H1 (cell line): ENCODE measurements around the gene POLG. TPM values are rescaled to one million over a fixed set of nuclear protein-coding genes. Genes with fewer than 3 reads are reported as not detected.

ENCODE experiments used
- CTCF ChIA-PET: fragments of 300-600 bp; sonication (Branson Sonifier 250); formaldehyde crosslinking; loops from one replicate; lab custom pipeline; 2021; ENCODE audit not compliant: partially characterized antibody; lab: Charles Lee
- POLR2A ChIA-PET: fragments of 300-600 bp; sonication (Branson Sonifier 250); formaldehyde crosslinking; loops from one replicate; lab custom pipeline; 2021; ENCODE audit warnings: inconsistent platforms; ENCODE audit not compliant: partially characterized antibody; lab: Charles Lee
- DNase-seq, 2 experiments: peaks; one replicate each; pipeline versions ENCODE4 v3.0.0 to v3.0.0-alpha.2; 2010 to 2022; ENCODE audit warnings: low spot score in 2 of 2, low read depth in 1 of 2, mixed read lengths in 1 of 2
- FAIRE-seq: peaks from 2 replicates; lab custom pipeline; 2011; peaks lifted over from hg19 to GRCh38; lab: Jason Lieb, UNC
- H2AFZ ChIP-seq: 2 replicates; pipeline ENCODE4 v1.8.1; 2012; ENCODE audit warnings: low read length, inconsistent platforms
- H2AK5ac ChIP-seq: 2 replicates; pipeline ENCODE4 v1.6.1; 2013; ENCODE audit warnings: low read depth, low read length
- H2BK120ac ChIP-seq: replicated peaks from 2 replicates; pipeline ENCODE3; 2013; ENCODE audit warnings: low read depth, low read length, inconsistent platforms
- H2BK12ac ChIP-seq: 2 replicates; pipeline ENCODE4 v1.6.1; 2013; ENCODE audit warnings: low read depth, low read length
- H2BK15ac ChIP-seq: 2 replicates; pipeline ENCODE4 v1.6.1; 2013; ENCODE audit warnings: low read length
- H2BK20ac ChIP-seq: 2 replicates; pipeline ENCODE4 v1.6.1; 2013; ENCODE audit warnings: low read length
- H2BK5ac ChIP-seq: 2 replicates; pipeline ENCODE4 v1.6.1; 2013; ENCODE audit warnings: low read depth, low read length
- H3K14ac ChIP-seq: 2 replicates; pipeline ENCODE4 v1.6.1; 2013; ENCODE audit warnings: inconsistent platforms; ENCODE audit not compliant: insufficient read length
- H3K18ac ChIP-seq: 2 replicates; pipeline ENCODE4 v1.6.1; 2013; ENCODE audit warnings: low read length; ENCODE audit errors: extremely low read depth
- H3K23ac ChIP-seq: 2 replicates; pipeline ENCODE4 v1.6.1; 2013; ENCODE audit warnings: inconsistent platforms; ENCODE audit not compliant: insufficient read length
- H3K23me2 ChIP-seq: 2 replicates; pipeline ENCODE4 v1.6.1; 2013; ENCODE audit warnings: low read depth, low read length
- H3K27ac ChIP-seq: 2 replicates; pipeline ENCODE4 v1.6.1; 2011; ENCODE audit warnings: low read depth, low read length, inconsistent platforms
- H3K27me3 ChIP-seq, 4 experiments: replicated peaks in 1 of 4; 1 replicate in 1 of 4; 2 replicates in 3 of 4; pipeline versions ENCODE4 v1.6.1 to v1.8.1; 2011 to 2013; ENCODE audit warnings: low read length in 3 of 4, mild to moderate bottlenecking in 3 of 4, inconsistent platforms in 2 of 4, mixed read lengths in 2 of 4, moderate library complexity in 1 of 4; ENCODE audit not compliant: control insufficient read depth in 3 of 4, insufficient read depth in 3 of 4; ENCODE audit errors: extremely low read depth in 1 of 4
- H3K36me3 ChIP-seq, 4 experiments: 2 replicates each; pipeline versions ENCODE4 v1.6.1 to v1.8.1; 2011 to 2013; ENCODE audit warnings: mild to moderate bottlenecking in 4 of 4, low read length in 3 of 4, moderate library complexity in 2 of 4, control low read depth in 1 of 4, inconsistent platforms in 1 of 4; ENCODE audit not compliant: insufficient read depth in 4 of 4, control insufficient read depth in 2 of 4
- H3K4ac ChIP-seq: replicated peaks from 2 replicates; pipeline ENCODE3; 2013; ENCODE audit warnings: low read length, low read depth, mixed read lengths, inconsistent platforms; ENCODE audit not compliant: insufficient read length
- H3K4me1 ChIP-seq, 4 experiments: replicated peaks in 1 of 4; 1 replicate in 1 of 4; 2 replicates in 3 of 4; pipeline versions ENCODE4 v1.6.1 to v1.8.1; 2011 to 2013; ENCODE audit warnings: low read length in 3 of 4, inconsistent platforms in 2 of 4, mixed read lengths in 1 of 4; ENCODE audit not compliant: insufficient read depth in 4 of 4, control insufficient read depth in 3 of 4
- H3K4me2 ChIP-seq, 2 experiments: 2 replicates each; pipeline versions ENCODE4 v1.6.1 to v1.8.1; 2011 to 2013; ENCODE audit warnings: low read depth in 2 of 2, low read length in 2 of 2, control low read depth in 1 of 2, inconsistent platforms in 1 of 2, mild to moderate bottlenecking in 1 of 2; ENCODE audit not compliant: insufficient read depth in 1 of 2
- H3K4me3 ChIP-seq, 4 experiments: fragments of 200-600, 300-600 bp in 1 of 4; sonication (generic), shearing (Covaris generic), sonication (Bioruptor Twin) in 1 of 4; 2 replicates each; pipeline versions ENCODE4 v1.5.1 to v1.8.1; 2011 to 2016; ENCODE audit warnings: low read length in 4 of 4, low read depth in 3 of 4, control low read depth in 2 of 4, inconsistent platforms in 2 of 4, mild to moderate bottlenecking in 2 of 4, mixed read lengths in 1 of 4, moderate library complexity in 1 of 4; ENCODE audit not compliant: insufficient read depth in 2 of 4; ENCODE audit errors: extremely low read depth in 1 of 4
- H3K56ac ChIP-seq: replicated peaks from 2 replicates; pipeline ENCODE3; 2013; ENCODE audit warnings: low read depth, mild to moderate bottlenecking, mixed read lengths, low read length, inconsistent platforms; ENCODE audit not compliant: insufficient read length
- H3K79me1 ChIP-seq: 2 replicates; pipeline ENCODE4 v1.6.1; 2013; ENCODE audit warnings: low read depth, low read length, control low read depth
- H3K79me2 ChIP-seq, 2 experiments: 2 replicates each; pipeline versions ENCODE4 v1.6.1 to v1.8.1; 2012 to 2013; ENCODE audit warnings: low read length in 2 of 2, mild to moderate bottlenecking in 2 of 2, inconsistent platforms in 1 of 2; ENCODE audit not compliant: insufficient read depth in 2 of 2, control insufficient read depth in 1 of 2
- H3K9ac ChIP-seq, 4 experiments: replicated peaks in 1 of 4; 1 replicate in 1 of 4; 2 replicates in 3 of 4; pipeline versions ENCODE4 v1.6.1 to v1.8.1; 2011 to 2013; ENCODE audit warnings: low read depth in 3 of 4, low read length in 3 of 4, control low read depth in 2 of 4, mild to moderate bottlenecking in 2 of 4, moderate library complexity in 2 of 4, inconsistent platforms in 1 of 4; ENCODE audit errors: extremely low read depth in 1 of 4
- H3K9me3 ChIP-seq, 2 experiments: 2 replicates each; pipeline versions ENCODE4 v1.6.1 to v1.8.1; 2012 to 2013; ENCODE audit warnings: mild to moderate bottlenecking in 2 of 2, moderate library complexity in 2 of 2, control low read depth in 1 of 2, inconsistent platforms in 1 of 2, low read depth in 1 of 2, low read length in 1 of 2, mixed read lengths in 1 of 2; ENCODE audit not compliant: insufficient read depth in 2 of 2
- H4K20me1 ChIP-seq, 2 experiments: replicated peaks in 1 of 2; 2 replicates each; pipeline versions ENCODE3 to v1.8.1; 2011 to 2013; ENCODE audit warnings: inconsistent platforms in 2 of 2, low read length in 2 of 2, mild to moderate bottlenecking in 1 of 2; ENCODE audit not compliant: insufficient read depth in 2 of 2, control insufficient read depth in 1 of 2
- H4K5ac ChIP-seq: 2 replicates; pipeline ENCODE4 v1.6.1; 2013; ENCODE audit warnings: low read length, low read depth, mixed read lengths, inconsistent platforms; ENCODE audit not compliant: insufficient read length
- H4K8ac ChIP-seq: 2 replicates; pipeline ENCODE4 v1.8.0; 2013; ENCODE audit warnings: mild to moderate bottlenecking, moderate library complexity, low read length, inconsistent platforms; ENCODE audit not compliant: insufficient read depth; ENCODE audit errors: extremely low read depth
- H4K91ac ChIP-seq: replicated peaks from 2 replicates; pipeline ENCODE3; 2013; ENCODE audit warnings: low read length, mixed read lengths, inconsistent platforms; ENCODE audit not compliant: insufficient read length
- CTCF ChIP-seq, 3 experiments: IDR thresholded peaks; 1 replicate in 2 of 3; 2 replicates in 1 of 3; pipeline versions ENCODE4 v1.5.1 to v1.6.1; 2011; ENCODE audit warnings: low read length in 3 of 3, mild to moderate bottlenecking in 3 of 3, inconsistent platforms in 2 of 3, low read depth in 1 of 3, moderate library complexity in 1 of 3; ENCODE audit not compliant: insufficient read depth in 1 of 3; ENCODE audit errors: control extremely low read depth in 1 of 3
- HDAC6 ChIP-seq: IDR thresholded peaks from one replicate; pipeline ENCODE4 v1.7.1; 2012; ENCODE audit warnings: low read depth, mild to moderate bottlenecking, inconsistent platforms, low read length, moderate library complexity
- POLR2A ChIP-seq, 2 experiments: IDR thresholded peaks; 1 replicate in 1 of 2; 2 replicates in 1 of 2; pipeline ENCODE4 v1.6.1; 2011; ENCODE audit warnings: low read depth in 2 of 2, low read length in 2 of 2, mild to moderate bottlenecking in 2 of 2; ENCODE audit errors: control extremely low read depth in 1 of 2
- POLR2AphosphoS5 ChIP-seq: IDR thresholded peaks from 2 replicates; pipeline ENCODE4 v1.6.1; 2011; ENCODE audit warnings: low read depth, low read length
- RAD21 ChIP-seq, 2 experiments: IDR thresholded peaks in 1 of 2; conservative IDR thresholded peaks in 1 of 2; 2 replicates each; pipeline ENCODE4 v1.6.1; 2011; ENCODE audit warnings: low read depth in 2 of 2, low read length in 2 of 2, improper control_type of control experiment in 1 of 2, inconsistent platforms in 1 of 2, mild to moderate bottlenecking in 1 of 2, moderate library complexity in 1 of 2
- RNF2 ChIP-seq: fragments of 200-900, 300-1000 bp; sonication (generic); IDR thresholded peaks from 2 replicates; pipeline ENCODE4 v1.7.1; 2016; ENCODE audit warnings: borderline replicate concordance, low read depth, mild to moderate bottlenecking, antibody characterized with exemption, low read length; ENCODE audit not compliant: poor library complexity, severe bottlenecking; ENCODE audit errors: missing control alignments
- SUZ12 ChIP-seq: fragments of 200-600 bp; sonication (generic); IDR thresholded peaks from 2 replicates; pipeline ENCODE4 v1.6.1; 2012; ENCODE audit warnings: mild to moderate bottlenecking, inconsistent platforms, low read length, moderate library complexity, mixed read lengths
- USF2 ChIP-seq: IDR thresholded peaks from 2 replicates; pipeline ENCODE4 v1.6.1; 2011; ENCODE audit warnings: low read length, improper control_type of control experiment
- ZNF274 ChIP-seq: IDR thresholded peaks from 2 replicates; pipeline ENCODE4 v1.7.0; 2012; ENCODE audit warnings: low read length, borderline replicate concordance; ENCODE audit errors: extremely low read depth
- WGBS, 2 experiments: shearing (Covaris generic) in 1 of 2; methylation state at CpG; one replicate each; pipeline versions ENCODE4 v1.1.6 to v1.1.7; 2013 to 2015; ENCODE audit warnings: low lambda C conversion rate in 2 of 2, mixed read lengths in 2 of 2, inconsistent platforms in 1 of 2, low coverage in 1 of 2, missing lambda C conversion rate in 1 of 2; ENCODE audit not compliant: insufficient replicate concordance in 2 of 2, insufficient coverage in 1 of 2, insufficient read length in 1 of 2; ENCODE audit errors: extremely low coverage in 1 of 2, missing lambda C conversion rate in 1 of 2; 5-methylcytosine and 5-hydroxymethylcytosine counted together
- polyA plus RNA-seq, 7 experiments: library from polyadenylated mRNA; depleted of rRNA in 3 of 7; stranded (reverse) in 5 of 7; unstranded in 2 of 7; fragments of >200 nt in 5 of 7; fragments of 200-250 nt in 2 of 7; gene quantifications; 1 replicate in 5 of 7; 2 replicates in 1 of 7; 4 replicates in 1 of 7; pipeline versions ENCODE4 v1.2.1 to v1.2.3, GENCODE V29; 2011 to 2013; ENCODE audit warnings: missing spikeins in 2 of 7, mixed read lengths in 2 of 7
- total RNA-seq: library from RNA; stranded (reverse); fragmentation: NEBNext Ultra II Directional; extraction: Animal tissue kit (Norgen Biotek cat#: 25700); gene quantifications from 2 replicates; pipeline ENCODE4 v1.2.1, GENCODE V29; 2021

POLG gene
- total and polyA plus RNA-seq, 2 of the 8 experiments (the other 6 are each of a cell fraction or from before 2014, with no cell fraction given), result 14.8 to 52.3 TPM

- Histone ChIP-seq H3K4me1 (peaks cover 0 to 16% (median 2%) of the 10 kb centered on the region in 4 experiments; a peak in 4 of 7 replicates), H4K5ac (no peak overlapping the region), H3K79me2 (peaks cover 0 to 21% of the 10 kb centered on the region in 2 experiments; a peak in 2 of 4 replicates), H2BK5ac (no peak overlapping the region), H3K23me2 (peaks cover 3% of the 10 kb centered on the region; the same call in 1 of the 2 replicates), H2BK120ac (no peak overlapping the region), H4K8ac (0 out of 2 replicates have a peak overlapping the region, but pooled peaks have one; percentile 8), H4K20me1 (peaks cover 6 to 29% of the 10 kb centered on the region in 2 experiments), H3K14ac (no peak overlapping the region), H3K9me3 (no peaks in the 10 kb centered on the region), H3K18ac (no peak overlapping the region), H3K56ac (no peak overlapping the region), H2BK20ac (no peak overlapping the region), H2AK5ac (no peak overlapping the region), H2AFZ (no peak overlapping the region), H3K27ac (no peak overlapping the region), H2BK12ac (no peak overlapping the region), H3K27me3 (no peaks in the 10 kb centered on the region), H3K9ac (no peak overlapping the region), H3K36me3 (peaks cover 58 to 75% (median 70%) of the 10 kb centered on the region in 4 experiments), H3K23ac (no peak overlapping the region), H3K4me2 (no peak overlapping the region), H3K79me1 (peaks cover 8% of the 10 kb centered on the region), H3K4ac (no peak overlapping the region), H3K4me3 (no peak overlapping the region), H2BK15ac (no peak overlapping the region), H4K91ac (no peak overlapping the region)
- CTCF ChIA-PET, result interaction anchor here (0.6 to 6.3 kb wide), 9 partner anchors 8 to 316 kb away, joined by 3 to 54 read pairs (median 4); no protein-coding TSS in a partner anchor
- FAIRE-seq (no peak), DNase-seq (no peak)
- POLR2A ChIA-PET, result interaction anchor here (0.7 to 20.0 kb wide), 2 partner anchors 16 to 35 kb away, joined by 3 to 250 read pairs; no protein-coding TSS in a partner anchor
- 90% methylated on average over 6 of the region's 6 CpGs; no CpG with 5 or more reads in 1 of the 2 experiments for WGBS, 2 experiments
- TF ChIP-seq HDAC6, result no peak
- no peak for TF ChIP-seq CTCF (IDR thresholded peaks at IDR 0.05; ENCODE audit: control extremely low read depth in 1 of 3, insufficient read depth in 1 of 3, low read depth in 1 of 3, low read length in 3 of 3)
- TF ChIP-seq POLR2A (IDR thresholded peaks at IDR 0.05; ENCODE audit: control extremely low read depth in 1 of 2, low read depth in 2 of 2, low read length in 2 of 2), result no peak
- TF ChIP-seq ZNF274, result no peak
- TF ChIP-seq RAD21 (IDR thresholded peaks at IDR 0.05 in 1 of 2, conservative IDR thresholded peaks at IDR 0.05 in 1 of 2; ENCODE audit: low read depth in 2 of 2, low read length in 2 of 2), result no peak
- TF ChIP-seq POLR2AphosphoS5, result no peak
- TF ChIP-seq RNF2, result no peak
- TF ChIP-seq USF2, result no peak
- TF ChIP-seq SUZ12, result no peak
Measured at GRCh38 chr15:89330119-89330518, 4.5 kb downstream of the POLG start.
